HEK293 (cell line): Measurements from ENCODE around the gene DNAJB2.

Experiments used
- CTCF ChIA-PET: fragments of 350-600 bp; formaldehyde crosslinking; extraction: SDS; loops from one replicate; lab custom pipeline; 2021; ENCODE audit warnings: antibody characterized with exemption; lab: Yijun Ruan, JAX
- POLR2A ChIA-PET: fragments of 300-600 bp; formaldehyde crosslinking; extraction: SDS; loops from one replicate; lab custom pipeline; 2020; ENCODE audit warnings: antibody characterized with exemption, inconsistent platforms; lab: Yijun Ruan, JAX
- H3K27ac ChIP-seq: fragments of 200-500 bp; sonication (Bioruptor generic); 2 replicates; pipeline ENCODE4 v1.5.1; 2014; ENCODE audit warnings: low read depth, low read length, control low read depth, inconsistent platforms; ENCODE audit errors: extremely low read depth
- H3K36me3 ChIP-seq, 2 experiments: fragments of 200-500 bp in 1 of 2; sonication (Bioruptor generic) in 1 of 2; 1 replicate in 1 of 2; 2 replicates in 1 of 2; pipeline ENCODE4 v1.5.1; 2014 to 2017; ENCODE audit warnings: inconsistent platforms in 2 of 2, low read length in 2 of 2; ENCODE audit not compliant: control insufficient read depth in 2 of 2, insufficient read depth in 1 of 2
- H3K4me1 ChIP-seq: fragments of 200-500 bp; sonication (Bioruptor generic); 2 replicates; pipeline ENCODE4 v1.5.1; 2014; ENCODE audit warnings: mild to moderate bottlenecking, low read length, inconsistent platforms; ENCODE audit not compliant: control insufficient read depth, insufficient read depth
- H3K4me3 ChIP-seq: 2 replicates; pipeline ENCODE4 v1.5.1; 2011; ENCODE audit warnings: low read depth, mild to moderate bottlenecking, control low read depth, low read length, moderate library complexity
- H3K9me3 ChIP-seq: fragments of 200-500 bp; sonication (Bioruptor generic); 2 replicates; pipeline ENCODE4 v1.5.1; 2014; ENCODE audit warnings: low read depth, low read length, inconsistent platforms; ENCODE audit not compliant: control insufficient read depth, insufficient read depth
- EGR2 ChIP-seq: fragments of 450-650 bp; formaldehyde crosslinking; IDR thresholded peaks from 2 replicates; pipeline ENCODE4 v1.5.1; 2016; ENCODE audit warnings: low read depth, missing biosample characterization, missing genetic modification characterization
- PRDM1 ChIP-seq: fragments of 450-650 bp; formaldehyde crosslinking; IDR thresholded peaks from 2 replicates; pipeline ENCODE4; 2016; ENCODE audit warnings: missing biosample characterization, missing genetic modification characterization
- ZBTB48 ChIP-seq: fragments of 450-650 bp; formaldehyde crosslinking; IDR thresholded peaks from 2 replicates; pipeline ENCODE4 v1.5.1; 2016; ENCODE audit warnings: missing biosample characterization, missing genetic modification characterization
- ZEB2 ChIP-seq: fragments of 450-650 bp; formaldehyde crosslinking; IDR thresholded peaks from 2 replicates; pipeline ENCODE4 v1.5.1; 2016; ENCODE audit warnings: missing biosample characterization, missing genetic modification characterization
- ZFP69B ChIP-seq: fragments of 450-650 bp; formaldehyde crosslinking; IDR thresholded peaks from 2 replicates; pipeline ENCODE4 v1.5.1; 2016; ENCODE audit warnings: missing biosample characterization, missing genetic modification characterization
- ZIC2 ChIP-seq: fragments of 450-650 bp; formaldehyde crosslinking; IDR thresholded peaks from 2 replicates; pipeline ENCODE4 v1.5.1; 2016; ENCODE audit warnings: missing biosample characterization, missing genetic modification characterization
- ZNF112 ChIP-seq: fragments of 450-650 bp; formaldehyde crosslinking; IDR thresholded peaks from 2 replicates; pipeline ENCODE4 v1.5.0; 2017; ENCODE audit warnings: missing biosample characterization, missing genetic modification characterization
- ZNF132 ChIP-seq: fragments of 450-650 bp; formaldehyde crosslinking; IDR thresholded peaks from 2 replicates; pipeline ENCODE4 v1.5.1; 2017; ENCODE audit warnings: missing biosample characterization, missing genetic modification characterization, borderline replicate concordance
- ZNF133 ChIP-seq: fragments of 450-650 bp; formaldehyde crosslinking; IDR thresholded peaks from 2 replicates; pipeline ENCODE4 v1.5.1; 2016; ENCODE audit warnings: missing biosample characterization, missing genetic modification characterization
- ZNF354C ChIP-seq: fragments of 450-650 bp; formaldehyde crosslinking; IDR thresholded peaks from 2 replicates; pipeline ENCODE4 v1.5.1; 2016; ENCODE audit warnings: missing biosample characterization, missing genetic modification characterization, low read depth, borderline replicate concordance
- ZNF473 ChIP-seq: fragments of 450-650 bp; formaldehyde crosslinking; IDR thresholded peaks from 2 replicates; pipeline ENCODE4 v1.5.1; 2017; ENCODE audit warnings: missing biosample characterization, missing genetic modification characterization
- ZNF501 ChIP-seq: fragments of 450-650 bp; formaldehyde crosslinking; IDR thresholded peaks from 2 replicates; pipeline ENCODE4 v1.5.1; 2016; ENCODE audit warnings: missing biosample characterization, missing genetic modification characterization
- ZNF621 ChIP-seq: fragments of 450-650 bp; formaldehyde crosslinking; IDR thresholded peaks from 2 replicates; pipeline ENCODE4 v1.5.1; 2017; ENCODE audit warnings: missing biosample characterization, missing genetic modification characterization
- ZNF624 ChIP-seq: fragments of 450-650 bp; formaldehyde crosslinking; IDR thresholded peaks from 2 replicates; pipeline ENCODE4 v1.5.1; 2017; ENCODE audit warnings: missing biosample characterization, missing genetic modification characterization
- TF ChIP-seq, protein P1 (sequence below): fragments of 450-650 bp; formaldehyde crosslinking; IDR thresholded peaks from 2 replicates; pipeline ENCODE4 v1.5.1; 2016; ENCODE audit warnings: missing biosample characterization, missing genetic modification characterization, borderline replicate concordance
- TF ChIP-seq, protein P2 (sequence below): fragments of 450-650 bp; formaldehyde crosslinking; IDR thresholded peaks from 2 replicates; pipeline ENCODE4 v1.5.1; 2016; ENCODE audit warnings: missing biosample characterization, missing genetic modification characterization
- TF ChIP-seq, protein P3 (sequence below): fragments of 450-650 bp; IDR thresholded peaks from 2 replicates; pipeline ENCODE4 v1.5.1; 2018; ENCODE audit warnings: missing biosample characterization, mild to moderate bottlenecking, missing genetic modification characterization
- TF ChIP-seq, protein P4 (sequence below): fragments of 450-650 bp; formaldehyde crosslinking; IDR thresholded peaks from 2 replicates; pipeline ENCODE4 v1.5.1; 2016; ENCODE audit warnings: missing biosample characterization, missing genetic modification characterization
- TF ChIP-seq, protein P5 (sequence below): fragments of 450-650 bp; formaldehyde crosslinking; optimal IDR thresholded peaks from 2 replicates; pipeline ENCODE3; 2016; ENCODE audit warnings: missing biosample characterization, mild to moderate bottlenecking, missing genetic modification characterization
- TF ChIP-seq, protein P6 (sequence below): fragments of 450-650 bp; formaldehyde crosslinking; IDR thresholded peaks from 2 replicates; pipeline ENCODE4 v1.5.1; 2016; ENCODE audit warnings: missing biosample characterization, missing genetic modification characterization

Gene DNAJB2

DNA sequence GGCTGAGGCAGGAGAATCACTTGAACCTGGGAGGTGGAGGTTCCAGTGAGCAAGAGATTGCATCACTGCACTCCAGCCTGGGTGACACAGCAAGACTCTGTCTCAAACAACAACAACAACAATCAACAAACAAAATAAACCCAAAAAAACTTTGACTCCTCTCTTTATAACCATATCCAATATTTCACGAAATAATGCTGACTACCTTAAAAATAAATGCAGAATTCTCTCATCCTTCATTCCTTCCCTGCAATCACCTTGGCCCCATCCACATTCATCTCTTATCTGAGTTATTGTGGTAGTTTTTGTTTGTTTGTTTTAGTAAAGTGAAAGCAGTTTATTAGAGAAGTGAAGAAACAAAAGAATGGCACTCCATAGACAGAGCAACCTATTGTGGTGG is 26.9 kb downstream of the DNAJB2 start (continued):
- TF ChIP-seq, protein P1, sequence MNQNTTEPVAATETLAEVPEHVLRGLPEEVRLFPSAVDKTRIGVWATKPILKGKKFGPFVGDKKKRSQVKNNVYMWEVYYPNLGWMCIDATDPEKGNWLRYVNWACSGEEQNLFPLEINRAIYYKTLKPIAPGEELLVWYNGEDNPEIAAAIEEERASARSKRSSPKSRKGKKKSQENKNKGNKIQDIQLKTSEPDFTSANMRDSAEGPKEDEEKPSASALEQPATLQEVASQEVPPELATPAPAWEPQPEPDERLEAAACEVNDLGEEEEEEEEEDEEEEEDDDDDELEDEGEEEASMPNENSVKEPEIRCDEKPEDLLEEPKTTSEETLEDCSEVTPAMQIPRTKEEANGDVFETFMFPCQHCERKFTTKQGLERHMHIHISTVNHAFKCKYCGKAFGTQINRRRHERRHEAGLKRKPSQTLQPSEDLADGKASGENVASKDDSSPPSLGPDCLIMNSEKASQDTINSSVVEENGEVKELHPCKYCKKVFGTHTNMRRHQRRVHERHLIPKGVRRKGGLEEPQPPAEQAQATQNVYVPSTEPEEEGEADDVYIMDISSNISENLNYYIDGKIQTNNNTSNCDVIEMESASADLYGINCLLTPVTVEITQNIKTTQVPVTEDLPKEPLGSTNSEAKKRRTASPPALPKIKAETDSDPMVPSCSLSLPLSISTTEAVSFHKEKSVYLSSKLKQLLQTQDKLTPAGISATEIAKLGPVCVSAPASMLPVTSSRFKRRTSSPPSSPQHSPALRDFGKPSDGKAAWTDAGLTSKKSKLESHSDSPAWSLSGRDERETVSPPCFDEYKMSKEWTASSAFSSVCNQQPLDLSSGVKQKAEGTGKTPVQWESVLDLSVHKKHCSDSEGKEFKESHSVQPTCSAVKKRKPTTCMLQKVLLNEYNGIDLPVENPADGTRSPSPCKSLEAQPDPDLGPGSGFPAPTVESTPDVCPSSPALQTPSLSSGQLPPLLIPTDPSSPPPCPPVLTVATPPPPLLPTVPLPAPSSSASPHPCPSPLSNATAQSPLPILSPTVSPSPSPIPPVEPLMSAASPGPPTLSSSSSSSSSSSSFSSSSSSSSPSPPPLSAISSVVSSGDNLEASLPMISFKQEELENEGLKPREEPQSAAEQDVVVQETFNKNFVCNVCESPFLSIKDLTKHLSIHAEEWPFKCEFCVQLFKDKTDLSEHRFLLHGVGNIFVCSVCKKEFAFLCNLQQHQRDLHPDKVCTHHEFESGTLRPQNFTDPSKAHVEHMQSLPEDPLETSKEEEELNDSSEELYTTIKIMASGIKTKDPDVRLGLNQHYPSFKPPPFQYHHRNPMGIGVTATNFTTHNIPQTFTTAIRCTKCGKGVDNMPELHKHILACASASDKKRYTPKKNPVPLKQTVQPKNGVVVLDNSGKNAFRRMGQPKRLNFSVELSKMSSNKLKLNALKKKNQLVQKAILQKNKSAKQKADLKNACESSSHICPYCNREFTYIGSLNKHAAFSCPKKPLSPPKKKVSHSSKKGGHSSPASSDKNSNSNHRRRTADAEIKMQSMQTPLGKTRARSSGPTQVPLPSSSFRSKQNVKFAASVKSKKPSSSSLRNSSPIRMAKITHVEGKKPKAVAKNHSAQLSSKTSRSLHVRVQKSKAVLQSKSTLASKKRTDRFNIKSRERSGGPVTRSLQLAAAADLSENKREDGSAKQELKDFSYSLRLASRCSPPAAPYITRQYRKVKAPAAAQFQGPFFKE (tag by site-specific recombination): no peak

DNA sequence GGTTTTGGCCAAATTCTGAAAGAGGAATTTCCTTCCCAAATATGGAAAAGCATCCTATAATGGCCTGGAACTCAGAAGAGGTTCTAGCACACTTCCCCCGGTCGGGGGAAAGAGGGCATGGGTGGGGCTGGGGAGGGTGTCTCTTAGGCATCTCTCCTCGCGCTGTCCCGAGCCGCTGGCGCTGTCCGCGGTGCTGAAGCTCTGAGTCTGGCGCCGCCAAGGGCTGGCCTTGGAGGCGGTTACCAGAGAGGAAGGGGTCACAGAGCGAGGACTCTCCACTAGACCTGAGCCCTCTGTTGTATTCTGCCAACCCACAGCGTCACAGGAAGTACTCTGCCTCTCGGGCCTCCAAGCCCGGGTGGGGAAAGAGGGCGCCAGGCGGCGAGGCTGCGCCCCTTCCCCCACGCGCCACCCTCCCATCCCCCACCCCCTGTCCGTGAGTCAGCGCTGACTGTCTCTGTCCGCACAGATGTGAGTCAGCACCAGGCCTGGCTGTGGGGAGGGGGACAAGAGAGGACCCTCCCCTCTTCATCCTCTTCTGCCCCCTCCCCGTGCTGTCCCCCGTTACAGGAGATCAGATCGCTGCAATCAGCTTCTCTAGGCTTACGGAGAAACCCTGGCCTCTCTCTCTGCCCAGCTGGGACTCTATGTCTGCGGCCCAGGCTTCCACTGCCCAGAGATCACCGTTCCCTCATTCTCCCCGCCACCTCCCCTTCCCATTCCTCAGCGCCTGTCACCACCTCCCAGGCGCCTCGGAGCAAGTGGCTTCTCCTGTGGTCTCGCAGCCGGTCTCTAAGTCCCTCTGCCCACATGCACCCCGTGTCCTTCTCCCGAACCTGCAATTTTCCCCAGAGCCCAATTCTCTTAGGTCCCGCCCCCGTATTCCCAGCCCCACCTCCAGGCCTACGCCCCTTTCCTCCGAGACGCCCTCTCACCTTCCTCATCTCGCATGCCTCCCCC is 29.3 kb downstream of the DNAJB2 start:
- Histone ChIP-seq H3K9me3 (no peaks in the 10 kb centered on the region), H3K4me1 (no peaks in the 10 kb centered on the region), H3K27ac (no peak overlapping the region), H3K36me3 (no peaks in the 10 kb centered on the region), H3K4me3 (peak overlapping the region; percentile 32)
- POLR2A ChIA-PET: no interaction called here
- CTCF ChIA-PET: interaction anchor here (0.6 to 1.5 kb wide), 4 partner anchors 9 to 235 kb away, joined by 3 to 7 read pairs (median 6); partner anchors contain the start of gene SLC23A3
- TF ChIP-seq ZNF112 (tag by site-specific recombination) (no peak), PRDM1 (no peak), ZNF132 (tag by site-specific recombination) (no peak), ZBTB48 (tag by site-specific recombination) (no peak), ZNF354C (tag by site-specific recombination) (no peak), ZIC2 (tag by site-specific recombination) (peak; percentile 39; the same call in 1 of the 2 replicates), ZEB2 (tag by site-specific recombination) (0 out of 2 replicates have a peak, but pooled peaks have one; percentile 24), ZNF133 (tag by site-specific recombination) (no peak), EGR2 (tag by site-specific recombination) (peak; percentile 53; the same call in 1 of the 2 replicates), ZNF624 (tag by site-specific recombination) (no peak), ZFP69B (tag by site-specific recombination) (no peak), ZNF621 (tag by site-specific recombination) (no peak), ZNF473 (no peak), ZNF501 (tag by site-specific recombination) (peak; percentile 41; the same call in 1 of the 2 replicates)
- TF ChIP-seq, protein P2, sequence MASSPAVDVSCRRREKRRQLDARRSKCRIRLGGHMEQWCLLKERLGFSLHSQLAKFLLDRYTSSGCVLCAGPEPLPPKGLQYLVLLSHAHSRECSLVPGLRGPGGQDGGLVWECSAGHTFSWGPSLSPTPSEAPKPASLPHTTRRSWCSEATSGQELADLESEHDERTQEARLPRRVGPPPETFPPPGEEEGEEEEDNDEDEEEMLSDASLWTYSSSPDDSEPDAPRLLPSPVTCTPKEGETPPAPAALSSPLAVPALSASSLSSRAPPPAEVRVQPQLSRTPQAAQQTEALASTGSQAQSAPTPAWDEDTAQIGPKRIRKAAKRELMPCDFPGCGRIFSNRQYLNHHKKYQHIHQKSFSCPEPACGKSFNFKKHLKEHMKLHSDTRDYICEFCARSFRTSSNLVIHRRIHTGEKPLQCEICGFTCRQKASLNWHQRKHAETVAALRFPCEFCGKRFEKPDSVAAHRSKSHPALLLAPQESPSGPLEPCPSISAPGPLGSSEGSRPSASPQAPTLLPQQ (tag by site-specific recombination): 0 out of 2 replicates have a peak, but pooled peaks have one; percentile 56
- TF ChIP-seq, protein P3, sequence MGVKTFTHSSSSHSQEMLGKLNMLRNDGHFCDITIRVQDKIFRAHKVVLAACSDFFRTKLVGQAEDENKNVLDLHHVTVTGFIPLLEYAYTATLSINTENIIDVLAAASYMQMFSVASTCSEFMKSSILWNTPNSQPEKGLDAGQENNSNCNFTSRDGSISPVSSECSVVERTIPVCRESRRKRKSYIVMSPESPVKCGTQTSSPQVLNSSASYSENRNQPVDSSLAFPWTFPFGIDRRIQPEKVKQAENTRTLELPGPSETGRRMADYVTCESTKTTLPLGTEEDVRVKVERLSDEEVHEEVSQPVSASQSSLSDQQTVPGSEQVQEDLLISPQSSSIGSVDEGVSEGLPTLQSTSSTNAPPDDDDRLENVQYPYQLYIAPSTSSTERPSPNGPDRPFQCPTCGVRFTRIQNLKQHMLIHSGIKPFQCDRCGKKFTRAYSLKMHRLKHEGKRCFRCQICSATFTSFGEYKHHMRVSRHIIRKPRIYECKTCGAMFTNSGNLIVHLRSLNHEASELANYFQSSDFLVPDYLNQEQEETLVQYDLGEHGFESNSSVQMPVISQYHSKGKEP: no peak
- TF ChIP-seq, protein P4, sequence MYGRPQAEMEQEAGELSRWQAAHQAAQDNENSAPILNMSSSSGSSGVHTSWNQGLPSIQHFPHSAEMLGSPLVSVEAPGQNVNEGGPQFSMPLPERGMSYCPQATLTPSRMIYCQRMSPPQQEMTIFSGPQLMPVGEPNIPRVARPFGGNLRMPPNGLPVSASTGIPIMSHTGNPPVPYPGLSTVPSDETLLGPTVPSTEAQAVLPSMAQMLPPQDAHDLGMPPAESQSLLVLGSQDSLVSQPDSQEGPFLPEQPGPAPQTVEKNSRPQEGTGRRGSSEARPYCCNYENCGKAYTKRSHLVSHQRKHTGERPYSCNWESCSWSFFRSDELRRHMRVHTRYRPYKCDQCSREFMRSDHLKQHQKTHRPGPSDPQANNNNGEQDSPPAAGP (tag by site-specific recombination): peak; percentile 67; the same call in 1 of the 2 replicates
- TF ChIP-seq, protein P5, sequence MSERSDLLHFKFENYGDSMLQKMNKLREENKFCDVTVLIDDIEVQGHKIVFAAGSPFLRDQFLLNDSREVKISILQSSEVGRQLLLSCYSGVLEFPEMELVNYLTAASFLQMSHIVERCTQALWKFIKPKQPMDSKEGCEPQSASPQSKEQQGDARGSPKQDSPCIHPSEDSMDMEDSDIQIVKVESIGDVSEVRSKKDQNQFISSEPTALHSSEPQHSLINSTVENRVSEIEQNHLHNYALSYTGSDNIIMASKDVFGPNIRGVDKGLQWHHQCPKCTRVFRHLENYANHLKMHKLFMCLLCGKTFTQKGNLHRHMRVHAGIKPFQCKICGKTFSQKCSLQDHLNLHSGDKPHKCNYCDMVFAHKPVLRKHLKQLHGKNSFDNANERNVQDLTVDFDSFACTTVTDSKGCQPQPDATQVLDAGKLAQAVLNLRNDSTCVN: peak; percentile 47
- TF ChIP-seq, protein P6, sequence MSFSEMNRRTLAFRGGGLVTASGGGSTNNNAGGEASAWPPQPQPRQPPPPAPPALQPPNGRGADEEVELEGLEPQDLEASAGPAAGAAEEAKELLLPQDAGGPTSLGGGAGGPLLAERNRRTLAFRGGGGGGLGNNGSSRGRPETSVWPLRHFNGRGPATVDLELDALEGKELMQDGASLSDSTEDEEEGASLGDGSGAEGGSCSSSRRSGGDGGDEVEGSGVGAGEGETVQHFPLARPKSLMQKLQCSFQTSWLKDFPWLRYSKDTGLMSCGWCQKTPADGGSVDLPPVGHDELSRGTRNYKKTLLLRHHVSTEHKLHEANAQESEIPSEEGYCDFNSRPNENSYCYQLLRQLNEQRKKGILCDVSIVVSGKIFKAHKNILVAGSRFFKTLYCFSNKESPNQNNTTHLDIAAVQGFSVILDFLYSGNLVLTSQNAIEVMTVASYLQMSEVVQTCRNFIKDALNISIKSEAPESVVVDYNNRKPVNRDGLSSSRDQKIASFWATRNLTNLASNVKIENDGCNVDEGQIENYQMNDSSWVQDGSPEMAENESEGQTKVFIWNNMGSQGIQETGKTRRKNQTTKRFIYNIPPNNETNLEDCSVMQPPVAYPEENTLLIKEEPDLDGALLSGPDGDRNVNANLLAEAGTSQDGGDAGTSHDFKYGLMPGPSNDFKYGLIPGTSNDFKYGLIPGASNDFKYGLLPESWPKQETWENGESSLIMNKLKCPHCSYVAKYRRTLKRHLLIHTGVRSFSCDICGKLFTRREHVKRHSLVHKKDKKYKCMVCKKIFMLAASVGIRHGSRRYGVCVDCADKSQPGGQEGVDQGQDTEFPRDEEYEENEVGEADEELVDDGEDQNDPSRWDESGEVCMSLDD (tag by site-specific recombination): peak; percentile 37; the same call in 1 of the 2 replicates
